A549 (cell line): Measurements from ENCODE around the gene SLC12A8. TPM values are rescaled to one million over a fixed set of nuclear protein-coding genes. Genes with fewer than 3 reads are reported as not detected.

Experiments used
- ATAC-seq, 2 experiments: fragments of 200-7000 bp in 1 of 2; fragments of >200 bp in 1 of 2; cut with Nextera tagmentation in 1 of 2; cut with Tn5 transposase in 1 of 2; 3 replicates each; pipeline versions ENCODE4 v1.8.0 to v1.9.1; 2018 to 2020; ENCODE audit warnings: mild to moderate bottlenecking in 1 of 2, moderate library complexity in 1 of 2
- CTCF ChIA-PET: fragments of 300-600 bp; sonication (Branson Sonifier 250); formaldehyde crosslinking; extraction: SDS; loops from one replicate; lab custom pipeline; 2021; ENCODE audit warnings: antibody characterized with exemption, inconsistent platforms; lab: Yijun Ruan, JAX
- POLR2A ChIA-PET: fragments of 350-600 bp; formaldehyde crosslinking; extraction: SDS; loops from one replicate; lab custom pipeline; 2021; ENCODE audit warnings: antibody characterized with exemption, inconsistent platforms; lab: Yijun Ruan, JAX
- DNase-seq, 2 experiments: peaks; one replicate each; pipeline versions ENCODE4 v3.0.0 to v3.0.0-alpha.2; 2011 to 2016; ENCODE audit warnings: low read depth in 1 of 2, low spot score in 1 of 2
- FAIRE-seq: peaks from 2 replicates; lab custom pipeline; 2011; peaks lifted over from hg19 to GRCh38; lab: Jason Lieb, UNC
- H3K27ac ChIP-seq, 2 experiments: fragments of >200 bp; sonication (Bioruptor Twin); formaldehyde crosslinking; 3 replicates each; pipeline ENCODE4 v1.5.1; 2016 to 2017
- H3K4me1 ChIP-seq: fragments of >200 bp; sonication (Bioruptor Twin); formaldehyde crosslinking; 3 replicates; pipeline ENCODE4 v1.6.1; 2016
- H3K4me2 ChIP-seq: fragments of >200 bp; sonication (Bioruptor Twin); formaldehyde crosslinking; 3 replicates; pipeline ENCODE4 v1.6.1; 2016
- H3K4me3 ChIP-seq: fragments of >200 bp; sonication (Bioruptor Twin); formaldehyde crosslinking; 3 replicates; pipeline ENCODE4 v1.5.1; 2016
- H3K9me3 ChIP-seq: fragments of >200 bp; sonication (Bioruptor Twin); formaldehyde crosslinking; 3 replicates; pipeline ENCODE4 v1.6.1; 2016
- BHLHE40 ChIP-seq: IDR thresholded peaks from 2 replicates; pipeline ENCODE4 v1.6.1; 2012; ENCODE audit warnings: low read depth, low read length, inconsistent platforms
- EHMT2 ChIP-seq: fragments of 200-600 bp; sonication (generic); IDR thresholded peaks from 2 replicates; pipeline ENCODE4 v1.6.1; 2016; ENCODE audit warnings: antibody characterized with exemption, low read depth, mild to moderate bottlenecking, moderate library complexity
- FOXS1 ChIP-seq: fragments of 250-450 bp; sonication (Bioruptor Pico); IDR thresholded peaks from 2 replicates; pipeline ENCODE4 v1.5.0; 2020; ENCODE audit warnings: mild to moderate bottlenecking, moderate library complexity
- HDAC2 ChIP-seq: fragments of 200-600 bp; sonication (generic); IDR thresholded peaks from 2 replicates; pipeline ENCODE4 v1.6.1; 2016
- HEYL ChIP-seq: fragments of 250-450 bp; sonication (Bioruptor Pico); IDR thresholded peaks from 2 replicates; pipeline ENCODE4 v1.8.0; 2021; ENCODE audit warnings: mild to moderate bottlenecking, moderate library complexity
- HOXB13 ChIP-seq: fragments of 250-450 bp; sonication (Bioruptor Pico); IDR thresholded peaks from 2 replicates; pipeline ENCODE4 v1.5.0; 2020; ENCODE audit warnings: low read depth, mild to moderate bottlenecking, moderate library complexity
- HOXB5 ChIP-seq: fragments of 250-450 bp; sonication (Bioruptor Pico); IDR thresholded peaks from 2 replicates; pipeline ENCODE4 v1.5.0; 2020; ENCODE audit warnings: mild to moderate bottlenecking, moderate library complexity
- MAZ ChIP-seq: fragments of 150-350 bp; IDR thresholded peaks from 2 replicates; pipeline ENCODE4 v1.6.1; 2014; ENCODE audit warnings: antibody characterized with exemption, low read depth, low read length, borderline replicate concordance
- MYC ChIP-seq: IDR thresholded peaks from 2 replicates; pipeline ENCODE4 v1.6.1; 2012; ENCODE audit warnings: mild to moderate bottlenecking, inconsistent platforms, low read length, improper control_type of control experiment, borderline replicate concordance
- POLR2AphosphoS2 ChIP-seq: conservative IDR thresholded peaks from 2 replicates; pipeline ENCODE4 v1.6.1; 2012; ENCODE audit warnings: low read length, improper control_type of control experiment, inconsistent platforms
- RAD21 ChIP-seq, 2 experiments: fragments of >200 bp in 1 of 2; sonication (Bioruptor Twin) in 1 of 2; formaldehyde crosslinking in 1 of 2; IDR thresholded peaks in 1 of 2; conservative IDR thresholded peaks in 1 of 2; 2 replicates in 1 of 2; 3 replicates in 1 of 2; pipeline ENCODE4 v1.6.1; 2012 to 2018; ENCODE audit warnings: inconsistent platforms in 1 of 2
- RARB ChIP-seq: fragments of 250-450 bp; sonication (Bioruptor Pico); IDR thresholded peaks from 2 replicates; pipeline ENCODE4 v1.8.0; 2021; ENCODE audit warnings: mild to moderate bottlenecking, moderate library complexity
- SMC3 ChIP-seq: fragments of >200 bp; sonication (Bioruptor Twin); formaldehyde crosslinking; IDR thresholded peaks from 3 replicates; pipeline ENCODE4 v1.6.1; 2018; ENCODE audit warnings: inconsistent platforms
- ZNF302 ChIP-seq: fragments of 250-450 bp; sonication (Bioruptor Pico); IDR thresholded peaks from 2 replicates; pipeline ENCODE4 v1.9.0; 2021; ENCODE audit warnings: inconsistent platforms, mild to moderate bottlenecking, moderate library complexity
- WGBS: methylation state at CpG from one replicate; pipeline ENCODE4 v1.1.6; 2017; ENCODE audit errors: missing lambda C conversion rate; 5-methylcytosine and 5-hydroxymethylcytosine counted together
- polyA plus RNA-seq, 4 experiments: library from polyadenylated mRNA; depleted of rRNA in 3 of 4; stranded (reverse); fragments of >200 nt; fragmentation: RNase III in 1 of 4; extraction: RNeasy Plus Mini Kit Qiagen cat#74134 plus additional on column Dnase treatment in 1 of 4; gene quantifications; 2 replicates in 3 of 4; 3 replicates in 1 of 4; pipeline ENCODE4 v1.2.3, GENCODE V29; 2011 to 2017
- TF ChIP-seq, protein P1 (sequence below): fragments of 450-650 bp; IDR thresholded peaks from 2 replicates; pipeline ENCODE4 v1.6.1; 2014; ENCODE audit warnings: antibody characterized with exemption
- TF ChIP-seq, protein P2 (sequence below): fragments of 150-350 bp; IDR thresholded peaks from 2 replicates; pipeline ENCODE4 v1.6.1; 2014; ENCODE audit warnings: low read depth, mild to moderate bottlenecking, low read length
- TF ChIP-seq, protein P3 (sequence below): IDR thresholded peaks from 2 replicates; pipeline ENCODE4 v1.6.1; 2012; ENCODE audit warnings: low read depth, borderline replicate concordance
- TF ChIP-seq, protein P4 (sequence below): fragments of >200 bp; sonication (Bioruptor Twin); formaldehyde crosslinking; IDR thresholded peaks from 2 replicates; pipeline ENCODE4 v1.6.1; 2016

The SLC12A8 gene
- polyA plus RNA-seq, 2 of the 4 experiments (the other 2 are of a cell fraction): 1.1 to 4.2 TPM

DNA sequence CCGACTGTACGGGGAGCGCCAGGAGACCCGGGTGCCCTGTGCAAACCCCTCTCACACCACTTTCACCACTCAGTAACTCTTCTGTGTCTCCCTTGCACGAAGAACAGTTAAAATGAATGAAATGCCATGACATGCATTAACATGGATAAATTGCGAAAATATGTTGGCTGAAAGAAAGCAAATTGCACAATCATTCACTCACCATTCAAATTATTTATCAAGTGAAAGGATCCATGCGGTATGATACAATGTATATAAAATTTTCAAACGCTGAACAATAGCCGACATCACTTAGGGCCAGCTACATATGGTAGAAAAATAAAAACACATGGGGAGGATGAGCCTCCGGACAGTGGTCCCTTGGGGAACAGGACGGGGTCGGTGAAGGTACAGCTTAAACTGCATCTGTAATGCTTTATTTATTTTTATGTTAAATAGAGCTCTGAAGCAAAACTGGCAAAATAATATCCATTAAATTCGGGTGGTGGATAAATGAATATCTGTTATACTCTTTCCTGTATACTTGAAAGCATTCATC, 45.9 kb downstream of the SLC12A8 start:
- no peak overlapping the region for H3K4me3 ChIP-seq
- no peak for ATAC-seq
- no peak overlapping the region for H3K27ac ChIP-seq
- H3K4me1 ChIP-seq: no peaks in the 10 kb centered on the region
- 78% methylated on average over 13 of the region's 13 CpGs for WGBS
- H3K9me3 ChIP-seq: no peaks in the 10 kb centered on the region
- ChIA-PET CTCF (interaction anchor here (0.6 to 1.9 kb wide), 2 partner anchors 147 to 171 kb away, joined by 3 to 9 read pairs; no protein-coding TSS in a partner anchor), POLR2A (no interaction called here)
- no peak overlapping the region for H3K4me2 ChIP-seq
- no peak for FAIRE-seq
- DNase-seq: no peak
- TF ChIP-seq ZNF302 (CRISPR knock-in tag) (no peak), POLR2AphosphoS2 (no peak), FOXS1 (CRISPR knock-in tag) (no peak), MYC (no peak), EHMT2 (no peak), HOXB13 (CRISPR knock-in tag) (no peak), HDAC2 (no peak), MAZ (no peak), HOXB5 (no peak), BHLHE40 (no peak)
- TF ChIP-seq, protein P1, sequence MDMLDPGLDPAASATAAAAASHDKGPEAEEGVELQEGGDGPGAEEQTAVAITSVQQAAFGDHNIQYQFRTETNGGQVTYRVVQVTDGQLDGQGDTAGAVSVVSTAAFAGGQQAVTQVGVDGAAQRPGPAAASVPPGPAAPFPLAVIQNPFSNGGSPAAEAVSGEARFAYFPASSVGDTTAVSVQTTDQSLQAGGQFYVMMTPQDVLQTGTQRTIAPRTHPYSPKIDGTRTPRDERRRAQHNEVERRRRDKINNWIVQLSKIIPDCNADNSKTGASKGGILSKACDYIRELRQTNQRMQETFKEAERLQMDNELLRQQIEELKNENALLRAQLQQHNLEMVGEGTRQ: no peak
- TF ChIP-seq, protein P2, sequence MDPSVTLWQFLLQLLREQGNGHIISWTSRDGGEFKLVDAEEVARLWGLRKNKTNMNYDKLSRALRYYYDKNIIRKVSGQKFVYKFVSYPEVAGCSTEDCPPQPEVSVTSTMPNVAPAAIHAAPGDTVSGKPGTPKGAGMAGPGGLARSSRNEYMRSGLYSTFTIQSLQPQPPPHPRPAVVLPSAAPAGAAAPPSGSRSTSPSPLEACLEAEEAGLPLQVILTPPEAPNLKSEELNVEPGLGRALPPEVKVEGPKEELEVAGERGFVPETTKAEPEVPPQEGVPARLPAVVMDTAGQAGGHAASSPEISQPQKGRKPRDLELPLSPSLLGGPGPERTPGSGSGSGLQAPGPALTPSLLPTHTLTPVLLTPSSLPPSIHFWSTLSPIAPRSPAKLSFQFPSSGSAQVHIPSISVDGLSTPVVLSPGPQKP: no peak
- TF ChIP-seq, protein P3, sequence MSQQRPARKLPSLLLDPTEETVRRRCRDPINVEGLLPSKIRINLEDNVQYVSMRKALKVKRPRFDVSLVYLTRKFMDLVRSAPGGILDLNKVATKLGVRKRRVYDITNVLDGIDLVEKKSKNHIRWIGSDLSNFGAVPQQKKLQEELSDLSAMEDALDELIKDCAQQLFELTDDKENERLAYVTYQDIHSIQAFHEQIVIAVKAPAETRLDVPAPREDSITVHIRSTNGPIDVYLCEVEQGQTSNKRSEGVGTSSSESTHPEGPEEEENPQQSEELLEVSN: no peak

DNA sequence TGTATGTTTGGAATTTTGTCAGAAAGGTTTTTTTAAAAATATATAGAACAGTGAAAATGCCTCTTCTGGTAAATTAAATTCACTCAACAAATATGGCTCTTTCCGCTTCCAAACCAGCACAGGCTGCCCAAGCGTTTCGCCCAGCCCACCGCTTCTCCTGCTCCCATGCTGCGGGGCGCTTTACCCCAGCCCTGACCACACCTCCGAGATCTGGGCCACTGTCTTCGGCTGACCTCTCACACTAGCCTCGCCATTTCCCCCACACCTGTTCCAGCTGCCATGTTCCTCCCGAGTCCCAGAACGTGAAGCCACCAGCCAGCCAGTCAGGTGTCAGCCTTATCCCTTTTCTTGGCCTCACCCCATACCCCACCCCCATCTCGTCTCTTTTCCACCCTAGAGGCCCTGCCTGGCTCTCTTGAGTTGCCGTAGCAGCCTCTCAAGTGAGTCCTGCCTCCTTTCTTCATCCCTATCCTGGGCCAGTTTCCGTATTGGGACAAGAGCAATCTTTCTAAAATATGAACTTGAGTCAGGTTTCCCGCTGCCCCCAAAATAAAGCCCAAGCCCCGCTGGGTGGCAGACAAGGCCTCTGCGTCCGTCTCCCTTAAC, 46.5 kb downstream of the SLC12A8 start:
- WGBS: 89% methylated on average over 18 of the region's 18 CpGs

DNA sequence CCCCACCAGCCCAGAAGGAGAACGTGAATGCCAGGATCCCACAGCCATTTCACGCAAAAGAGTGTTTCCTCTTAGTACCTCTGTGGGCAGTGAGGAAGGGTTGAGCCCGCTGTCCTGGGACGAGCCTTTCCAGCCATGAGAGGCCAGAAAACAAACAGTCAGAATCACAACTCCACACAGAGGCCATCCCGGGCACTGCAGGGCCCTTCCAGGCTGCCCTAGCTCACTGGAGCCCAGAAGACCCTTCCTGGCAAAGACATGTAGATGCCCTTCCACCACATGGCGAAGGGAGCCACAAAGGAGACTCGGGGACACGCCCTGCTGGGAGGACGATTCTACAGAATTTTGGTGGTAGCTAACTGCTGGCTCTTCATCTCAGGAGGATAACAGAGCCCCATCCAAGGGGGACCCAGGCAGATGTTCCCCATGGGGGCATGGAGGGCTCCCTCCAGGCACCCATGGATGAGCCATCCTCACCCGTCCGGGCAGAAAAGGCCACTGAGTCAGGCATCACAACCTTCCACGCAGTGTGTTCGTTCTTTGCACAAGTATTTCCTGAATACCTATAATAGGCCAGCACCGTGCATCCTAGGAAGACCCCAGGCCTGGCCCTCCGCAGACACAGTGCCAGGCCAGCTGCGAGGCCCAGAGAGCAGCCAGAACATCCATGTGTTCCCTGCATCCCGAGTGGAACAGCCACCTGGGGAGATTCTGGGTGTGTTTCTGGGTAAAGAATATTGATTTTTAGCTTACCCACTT, 47.2 kb downstream of the SLC12A8 start:
- 61% methylated on average over 10 of the region's 17 CpGs for WGBS

More for the DNA sequence above, 46.5 kb downstream of the SLC12A8 start:
- POLR2A ChIA-PET: no interaction called here
- no peak for FAIRE-seq
- Histone ChIP-seq H3K4me1 (no peaks in the 10 kb centered on the region), H3K4me2 (no peak overlapping the region), H3K27ac (no peak overlapping the region), H3K9me3 (no peaks in the 10 kb centered on the region), H3K4me3 (no peak overlapping the region)
- DNase-seq: no peak
- CTCF ChIA-PET: interaction anchor here (1.1 to 1.9 kb wide), 3 partner anchors 9 to 171 kb away, joined by 3 to 9 read pairs (median 3); no protein-coding TSS in a partner anchor
- TF ChIP-seq ZNF302 (CRISPR knock-in tag) (no peak), HDAC2 (no peak)
- no peak for ATAC-seq

More for the DNA sequence above, 47.2 kb downstream of the SLC12A8 start:
- DNase-seq (peak in 1 of 2 experiments; percentile 13), FAIRE-seq (no peak), ATAC-seq (peak; percentile 80 to 92)
- Histone ChIP-seq H3K4me2 (no peak overlapping the region), H3K4me1 (no peaks in the 10 kb centered on the region), H3K27ac (no peak overlapping the region), H3K4me3 (no peak overlapping the region), H3K9me3 (no peaks in the 10 kb centered on the region)
- POLR2A ChIA-PET: no interaction called here
- CTCF ChIA-PET: interaction anchor here (1.1 to 1.6 kb wide), 2 partner anchors 8 to 162 kb away, joined by 3 read pairs; no protein-coding TSS in a partner anchor
- TF ChIP-seq RARB (no peak), RAD21 (conservative IDR thresholded peaks at IDR 0.05 in 1 of 2, IDR thresholded peaks at IDR 0.05 in 1 of 2) (peak; percentile 30 to 37; a peak in 2 of 5 replicates), HEYL (CRISPR knock-in tag) (no peak), SMC3 (peak; percentile 33; the same call in 2 of the 3 replicates)
- TF ChIP-seq, protein P4, sequence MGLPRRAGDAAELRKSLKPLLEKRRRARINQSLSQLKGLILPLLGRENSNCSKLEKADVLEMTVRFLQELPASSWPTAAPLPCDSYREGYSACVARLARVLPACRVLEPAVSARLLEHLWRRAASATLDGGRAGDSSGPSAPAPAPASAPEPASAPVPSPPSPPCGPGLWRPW: no peak
- TF ChIP-seq, protein P1: no peak
